NCI-H1417 treated with DMSO at 0.1 percent for 48 hours (cell line): ENCODE measurements around the gene ARHGEF38.

Source experiments
- DNase-seq: peaks from one replicate; lab custom pipeline; 2025; lab: John Stamatoyannopoulos, UW

ARHGEF38 gene

DNA sequence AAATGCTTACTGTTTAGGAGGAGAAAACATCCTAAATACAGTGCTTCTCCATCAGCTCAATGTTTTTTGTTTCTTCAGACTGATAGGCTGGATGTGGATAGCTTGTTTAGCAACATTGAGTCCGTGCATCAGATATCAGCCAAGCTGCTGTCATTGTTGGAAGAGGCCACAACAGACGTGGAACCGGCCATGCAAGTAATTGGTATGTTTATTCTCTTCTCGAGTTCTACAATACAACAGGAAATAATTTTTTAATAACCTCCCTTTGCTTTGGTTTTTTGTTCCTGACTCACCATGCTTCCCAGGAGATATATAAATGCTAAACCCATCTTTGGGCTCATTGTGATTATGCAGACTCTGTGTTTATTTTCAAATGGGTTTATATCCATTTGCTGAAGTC, 60.9 kb downstream of the ARHGEF38 start:
- peak; percentile 66 for DNase-seq

DNA sequence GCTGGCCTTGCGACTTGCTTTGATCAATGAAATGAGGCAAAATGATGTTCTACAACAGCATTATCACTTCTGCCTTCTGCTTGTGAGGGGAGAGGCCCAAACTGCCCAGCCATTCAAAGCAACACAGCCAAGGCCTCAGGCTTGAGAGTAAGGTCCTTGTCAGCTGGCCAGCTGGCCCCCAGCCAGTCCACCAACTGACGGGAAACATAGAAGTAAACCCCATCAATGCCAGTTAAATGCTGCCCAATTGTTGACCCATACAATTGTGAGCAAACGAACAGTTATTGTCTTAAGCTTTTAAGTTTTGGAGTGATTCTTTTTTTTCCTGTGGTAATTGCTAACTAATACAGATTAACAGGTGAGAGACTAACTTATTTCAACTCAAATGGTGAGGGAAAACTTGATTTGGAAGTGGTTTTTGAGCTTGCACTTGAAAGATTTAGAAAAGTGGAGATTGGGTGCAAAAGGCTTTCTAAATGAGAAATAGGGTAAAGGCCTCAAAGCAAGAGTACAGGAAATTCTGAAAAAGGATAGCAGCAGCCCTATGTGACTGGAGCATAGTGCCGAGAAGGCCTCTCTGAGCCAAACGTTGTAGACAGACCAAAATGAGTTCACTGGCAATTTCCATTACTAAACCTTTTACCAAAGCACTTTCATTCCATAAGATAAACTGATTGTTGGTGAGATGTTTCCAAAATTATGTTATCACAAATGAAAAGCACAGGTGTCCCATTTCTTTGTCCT, 66.9 kb downstream of the ARHGEF38 start:
- no peak for DNase-seq

- no peak for DNase-seq
Observed at GRCh38 chr4:105620640-105621323, 68.4 kb downstream of the ARHGEF38 start.

GRCh38 chr4:105622269-105622668, 69.8 kb downstream of the ARHGEF38 start:
- DNase-seq = no peak

GRCh38 chr4:105623099-105623498, 70.7 kb downstream of the ARHGEF38 start:
- DNase-seq = no peak

DNA sequence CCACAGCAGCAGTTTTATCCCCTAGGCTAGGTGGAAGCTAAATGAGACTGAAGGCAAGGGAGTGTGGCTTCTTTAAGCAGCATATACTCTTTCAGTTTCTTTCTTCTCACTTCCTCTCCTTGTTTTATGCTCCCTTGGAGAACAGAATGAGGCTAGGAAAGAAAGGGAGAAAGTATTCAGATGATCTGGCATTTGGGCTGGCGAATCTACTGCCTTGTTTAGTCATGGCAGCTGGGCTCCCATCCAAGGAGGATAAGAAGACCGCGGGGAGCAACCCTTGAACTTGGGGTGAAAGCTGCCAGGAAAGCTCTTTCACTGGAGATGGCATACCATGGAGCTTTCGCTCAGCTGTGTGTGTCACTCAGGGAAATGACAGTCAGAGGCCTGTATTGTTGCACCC, 72.1 kb downstream of the ARHGEF38 start:
- no peak for DNase-seq

DNA sequence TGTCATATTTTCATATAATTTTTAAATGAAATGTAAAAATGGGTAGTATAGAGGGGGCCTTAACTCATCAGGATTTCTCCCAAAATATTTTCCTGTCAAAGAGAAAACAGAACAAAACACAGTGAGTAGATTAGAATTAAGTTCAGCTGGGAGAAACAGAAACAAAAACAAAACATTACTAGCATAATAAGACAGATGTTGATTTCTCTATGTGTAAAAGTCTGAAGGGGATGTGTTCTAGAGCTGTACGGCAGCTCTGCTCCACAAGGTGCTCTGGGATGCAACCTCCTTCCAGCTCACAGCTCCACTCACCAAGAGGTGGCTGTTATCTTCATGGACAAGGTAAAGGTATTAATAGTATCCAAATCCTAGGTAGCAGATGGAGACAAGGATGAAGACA, 72.8 kb downstream of the ARHGEF38 start:
- no peak for DNase-seq

GRCh38 chr4:105626846-105627245, 74.4 kb downstream of the ARHGEF38 start:
- no peak for DNase-seq

- DNase-seq = no peak
Observed at GRCh38 chr4:105627620-105628019, 75.2 kb downstream of the ARHGEF38 start.

DNA sequence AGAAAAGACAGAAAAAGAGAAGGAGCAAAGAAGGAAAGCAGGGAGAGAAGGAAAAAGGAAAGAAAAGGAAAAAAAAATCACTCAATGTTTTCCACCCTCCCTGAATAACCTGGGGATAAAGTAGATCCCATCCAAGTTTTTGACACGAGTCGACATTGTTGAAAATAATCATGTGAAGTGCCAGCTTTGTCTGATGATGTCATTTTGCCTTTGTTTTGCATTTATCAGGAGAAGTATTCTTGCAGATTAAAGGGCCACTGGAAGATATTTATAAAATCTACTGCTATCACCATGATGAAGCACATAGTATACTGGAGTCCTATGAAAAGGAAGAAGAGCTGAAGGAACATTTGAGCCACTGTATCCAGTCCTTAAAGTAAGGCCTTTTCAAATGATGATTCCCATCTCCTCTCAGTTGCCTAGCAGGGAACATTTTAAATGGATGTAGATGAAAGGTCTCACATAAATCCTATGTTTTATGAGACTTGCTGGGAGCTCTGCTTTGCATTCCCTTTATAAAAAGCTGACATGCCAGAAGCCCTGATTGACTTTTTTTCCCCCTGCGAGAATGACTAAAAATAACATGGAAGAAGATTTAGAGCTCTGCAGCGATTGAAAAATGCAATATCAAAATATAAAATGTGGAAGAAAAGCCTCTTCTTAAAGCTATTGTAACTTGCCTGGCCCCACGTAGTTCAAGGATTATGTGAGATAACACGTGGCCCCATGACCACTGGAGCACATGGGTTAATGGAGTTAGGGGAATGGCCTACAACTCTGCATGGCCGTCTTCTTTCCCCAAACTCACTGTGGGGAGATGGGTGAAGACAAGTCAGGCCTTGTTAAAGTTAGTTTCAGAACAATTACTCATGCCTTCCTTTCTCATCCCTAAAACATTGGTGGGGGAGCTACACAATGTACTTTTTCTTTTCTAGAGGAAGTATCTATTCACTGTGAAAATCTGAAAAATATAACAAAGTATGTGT, 78.5 kb downstream of the ARHGEF38 start:
- DNase-seq = no peak

DNA sequence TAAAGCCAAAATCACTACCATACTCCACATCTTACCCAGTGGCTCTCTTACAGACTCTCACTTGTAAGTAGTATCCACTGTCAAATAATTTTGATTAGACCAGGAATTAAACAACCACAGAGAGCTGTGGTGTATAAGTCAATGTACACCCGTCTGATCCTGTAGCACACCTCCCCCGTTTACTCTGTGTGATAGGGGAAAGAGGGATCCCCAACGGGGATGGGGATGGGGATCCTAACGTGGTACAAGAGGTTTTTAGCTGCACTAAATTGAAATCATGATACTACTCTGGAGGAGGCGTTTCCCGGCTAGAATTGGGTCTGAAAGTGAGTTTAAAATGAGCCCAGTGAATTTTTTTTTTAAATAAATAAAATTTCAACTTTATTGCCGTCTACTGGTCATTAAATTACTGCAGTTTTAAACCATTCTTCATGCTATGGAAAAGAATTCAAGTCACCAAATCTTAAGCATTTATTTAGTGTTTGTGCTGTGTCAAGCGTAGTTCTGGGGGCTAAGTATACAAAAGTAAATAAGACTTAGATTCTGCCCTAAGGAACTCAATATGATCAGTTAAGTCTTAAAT, 79.5 kb downstream of the ARHGEF38 start:
- no peak for DNase-seq

DNA sequence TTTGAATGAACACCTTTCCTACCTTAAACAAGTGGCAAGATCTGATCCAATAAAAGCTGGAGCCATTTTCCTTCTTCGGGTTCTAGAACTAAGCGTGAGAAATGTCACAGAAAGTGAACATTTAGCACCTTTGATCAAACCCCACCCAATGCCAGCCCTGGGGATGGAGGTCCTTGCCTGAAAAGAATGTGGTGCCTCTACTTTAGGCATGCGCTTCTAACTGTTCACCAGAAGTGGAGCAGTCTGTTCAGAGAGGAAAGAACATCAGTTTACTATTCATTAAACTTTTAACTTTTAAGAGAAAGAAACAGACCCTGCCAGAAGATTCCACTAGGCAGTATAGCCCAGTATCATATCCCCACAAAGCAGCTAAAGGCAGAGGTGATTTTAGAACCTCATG, 80.2 kb downstream of the ARHGEF38 start:
- DNase-seq = no peak

- no peak for DNase-seq
Observed at GRCh38 chr4:105633241-105633640, 80.8 kb downstream of the ARHGEF38 start.

DNA sequence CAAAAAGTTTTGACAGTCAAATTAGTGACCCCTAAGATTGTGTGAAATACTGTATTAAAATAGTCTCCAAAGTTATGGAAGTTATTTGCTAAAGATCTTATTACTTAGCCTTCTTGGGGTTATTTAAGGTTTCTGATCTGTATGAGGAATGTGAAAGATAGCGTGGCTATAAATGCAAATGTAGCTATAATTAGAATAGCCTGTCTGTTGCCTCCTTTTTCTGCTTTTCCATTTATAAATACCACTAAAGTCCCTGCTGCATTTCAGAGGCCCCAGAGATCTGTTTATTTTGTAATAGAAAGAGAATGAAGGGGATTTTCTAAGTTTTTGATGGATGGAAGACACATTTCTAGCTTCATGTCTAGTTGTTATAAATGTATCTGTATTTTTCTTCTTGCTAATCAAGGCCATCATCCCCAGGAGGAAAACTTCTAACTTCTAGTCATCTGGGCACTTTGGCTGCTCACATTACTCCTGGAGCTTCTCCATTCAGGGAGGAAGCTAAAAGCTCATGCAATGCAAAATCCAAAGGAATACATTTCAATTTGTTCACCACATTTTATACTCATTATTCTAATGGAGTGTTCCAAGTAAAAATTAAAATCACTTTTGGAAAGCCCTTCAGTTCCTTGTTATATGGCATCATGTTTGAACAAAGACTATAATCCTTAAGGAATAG, 82.1 kb downstream of the ARHGEF38 start:
- DNase-seq = no peak

- peak; percentile 38 for DNase-seq
Observed at GRCh38 chr4:105637408-105638176, 85.2 kb downstream of the ARHGEF38 start.

DNA sequence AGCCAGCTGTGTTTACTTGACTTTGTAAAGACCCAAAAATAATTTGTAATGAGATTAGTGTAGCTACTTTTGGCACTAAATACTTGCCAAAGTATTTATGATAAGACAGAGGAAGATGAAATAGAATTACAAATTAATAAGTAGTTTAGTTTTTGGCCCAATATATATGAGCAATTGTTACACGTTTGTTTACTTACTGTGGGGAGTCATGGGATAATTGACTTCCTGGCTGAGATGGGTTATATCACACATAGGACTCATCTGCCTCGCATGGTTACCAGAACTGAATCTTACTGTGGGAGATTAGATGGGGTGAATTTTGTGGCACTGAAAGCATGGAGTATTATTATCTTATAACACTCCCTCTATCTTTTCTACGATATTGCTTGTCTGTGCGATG, 89.4 kb downstream of the ARHGEF38 start:
- no peak for DNase-seq

DNA sequence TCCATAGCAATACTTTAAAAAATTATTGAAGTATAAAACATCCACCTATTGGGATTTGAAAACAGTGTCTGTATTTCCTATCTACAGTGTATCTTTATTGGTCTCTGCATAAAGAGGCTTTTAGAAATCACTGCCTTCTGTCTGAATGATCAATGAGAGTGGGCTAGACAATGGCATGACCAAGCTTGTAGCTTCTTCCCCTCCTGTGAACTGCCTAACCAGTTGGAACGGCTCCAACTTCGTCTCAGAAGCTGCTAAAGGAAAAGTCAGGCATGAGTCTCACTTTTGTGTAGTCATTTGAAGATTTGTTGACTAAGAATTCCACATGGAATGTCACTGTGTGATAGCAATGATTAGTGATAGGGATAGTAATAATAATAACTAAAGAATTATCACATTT, 91.8 kb downstream of the ARHGEF38 start:
- no peak for DNase-seq

GRCh38 chr4:105645440-105645839, 93.0 kb downstream of the ARHGEF38 start:
- no peak for DNase-seq

DNA sequence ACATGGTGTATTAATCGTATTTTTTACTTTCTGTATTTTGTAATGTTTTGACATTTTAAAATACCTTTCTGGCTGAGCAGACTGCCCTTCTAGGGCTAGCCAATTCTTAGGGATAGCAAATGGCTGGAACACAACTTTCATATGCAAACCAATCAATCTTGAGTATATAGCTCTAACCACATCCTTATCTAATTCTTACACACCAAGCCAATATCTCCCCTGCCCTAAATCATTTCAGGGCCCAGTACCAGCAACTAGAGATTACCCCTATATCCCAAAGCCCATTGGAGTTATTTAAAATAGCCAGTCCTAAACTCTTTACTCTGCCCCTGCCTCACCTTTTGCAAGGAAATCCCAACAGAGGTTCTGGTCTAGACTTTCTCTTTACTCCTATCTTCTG, 97.8 kb downstream of the ARHGEF38 start:
- DNase-seq = no peak

DNA sequence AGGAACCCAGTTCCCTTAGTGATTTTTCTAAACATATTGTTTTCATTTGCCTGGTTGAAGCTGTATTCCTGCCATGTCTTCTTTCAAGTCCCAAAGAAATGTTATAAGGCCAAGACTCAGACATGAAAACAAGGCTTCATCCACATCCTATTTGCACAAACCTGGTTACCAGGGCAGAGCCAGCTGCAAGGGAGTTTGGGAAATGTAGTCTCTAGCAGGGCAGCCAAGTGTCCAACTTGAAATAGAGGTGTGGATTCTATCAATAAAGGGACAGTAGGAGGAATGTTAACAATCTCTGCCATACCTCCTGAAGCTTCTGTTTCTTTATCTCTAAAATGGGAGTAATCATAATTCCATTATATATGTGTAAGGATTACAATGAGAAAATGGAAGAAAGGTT, 99.5 kb downstream of the ARHGEF38 start:
- no peak for DNase-seq
